Omental fat pad (tissue), 4 donors: Measurements from ENCODE around the gene COL26A1. TPM values are rescaled to one million over a fixed set of nuclear protein-coding genes. Genes with fewer than 3 reads are reported as not detected.
A peak's percentile ranks its signal among the peaks of the same experiment; 100 is the strongest.

ENCODE experiments used
- ATAC-seq: fragments of 150-250 bp; one replicate; pipeline ENCODE4 v1.9.1; 2016; ENCODE audit warnings: mild to moderate bottlenecking, moderate library complexity; ENCODE audit not compliant: low FRiP score
- DNase-seq: peaks from one replicate; pipeline ENCODE4 v3.0.0-alpha.2; 2019; ENCODE audit warnings: low spot score
- CTCF ChIP-seq, 3 donors: fragments of 450-650 bp; IDR thresholded peaks; one replicate each; pipeline ENCODE4 v1.5.1; 2016 to 2017; ENCODE audit warnings: antibody characterized with exemption in 3 of 3, mild to moderate bottlenecking in 3 of 3, moderate library complexity in 2 of 3
- total RNA-seq, 4 donors: library from RNA; depleted of rRNA; stranded (reverse); fragments of >200 nt; gene quantifications; one replicate each; pipeline ENCODE4 v1.1.0, GENCODE V29; 2016

COL26A1 gene
- total RNA-seq, 4 donors from 2014 or later = 0.37 TPM; not detected in 3

DNA sequence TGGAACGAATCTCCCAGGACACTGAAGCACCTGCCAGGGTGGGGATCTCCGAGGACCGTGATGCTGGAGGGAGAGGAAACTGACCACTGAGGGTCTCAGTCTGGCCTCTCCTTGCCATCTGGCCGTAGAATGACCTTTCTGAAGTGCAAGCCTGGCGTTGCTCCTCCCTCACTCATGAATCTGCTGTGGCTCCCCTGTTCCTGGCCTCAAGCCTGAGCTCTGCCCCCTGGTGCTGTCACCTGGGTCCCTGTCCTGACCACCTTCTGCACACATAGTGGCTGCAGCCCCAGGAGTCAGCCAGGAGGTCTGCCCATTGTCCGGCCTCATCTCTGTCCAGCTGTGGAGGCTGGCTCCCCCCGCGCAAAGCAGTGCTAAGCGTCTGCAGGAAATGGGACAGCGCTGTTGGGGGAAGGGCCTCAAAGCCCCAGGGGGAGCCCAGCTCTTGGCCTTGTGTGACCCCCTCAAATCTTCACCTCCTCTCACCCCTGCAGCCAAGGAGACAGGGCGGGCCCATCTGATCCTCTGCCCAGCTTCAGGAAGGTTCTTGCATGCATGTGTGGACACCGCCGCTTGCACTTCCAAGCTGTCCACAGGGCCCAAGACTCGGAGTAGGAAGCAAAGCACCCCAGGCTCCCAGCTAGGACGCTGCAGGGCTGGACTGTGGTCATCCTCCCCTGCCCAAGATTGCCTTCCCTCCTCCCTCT lies 200.7 kb downstream of the COL26A1 start:
- DNase-seq (no peak), ATAC-seq (peak; percentile 24)
- no peak for TF ChIP-seq CTCF (IDR thresholded peaks at IDR 0.05)

GRCh38 chr7:101563943-101564777 lies 201.5 kb downstream of the COL26A1 start:
- ATAC-seq (no peak), DNase-seq (no peak)
- no peak for TF ChIP-seq CTCF (IDR thresholded peaks at IDR 0.05)

DNA sequence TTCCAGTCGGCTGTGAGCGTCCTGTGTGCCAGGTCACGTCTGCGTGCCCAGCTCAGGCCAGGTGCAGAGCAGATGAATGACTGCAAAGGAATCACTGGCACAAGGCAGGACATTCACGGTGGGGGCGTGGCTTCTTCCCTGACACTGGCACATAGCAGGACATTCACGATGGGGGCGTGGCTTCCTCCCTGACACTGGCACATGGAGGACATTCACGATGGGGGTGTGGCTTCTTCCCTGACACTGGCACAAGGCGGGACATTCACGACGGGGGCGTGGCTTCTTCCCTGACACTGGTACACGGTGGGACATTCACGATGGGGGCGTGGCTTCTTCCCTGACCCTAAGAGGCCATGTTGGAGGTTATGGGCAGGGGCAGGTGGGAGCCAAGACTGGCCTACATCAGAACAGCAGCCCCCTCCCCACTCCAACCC lies 202.1 kb downstream of the COL26A1 start:
- TF ChIP-seq CTCF (IDR thresholded peaks at IDR 0.05) = no peak
- DNase-seq (no peak), ATAC-seq (no peak)

DNA sequence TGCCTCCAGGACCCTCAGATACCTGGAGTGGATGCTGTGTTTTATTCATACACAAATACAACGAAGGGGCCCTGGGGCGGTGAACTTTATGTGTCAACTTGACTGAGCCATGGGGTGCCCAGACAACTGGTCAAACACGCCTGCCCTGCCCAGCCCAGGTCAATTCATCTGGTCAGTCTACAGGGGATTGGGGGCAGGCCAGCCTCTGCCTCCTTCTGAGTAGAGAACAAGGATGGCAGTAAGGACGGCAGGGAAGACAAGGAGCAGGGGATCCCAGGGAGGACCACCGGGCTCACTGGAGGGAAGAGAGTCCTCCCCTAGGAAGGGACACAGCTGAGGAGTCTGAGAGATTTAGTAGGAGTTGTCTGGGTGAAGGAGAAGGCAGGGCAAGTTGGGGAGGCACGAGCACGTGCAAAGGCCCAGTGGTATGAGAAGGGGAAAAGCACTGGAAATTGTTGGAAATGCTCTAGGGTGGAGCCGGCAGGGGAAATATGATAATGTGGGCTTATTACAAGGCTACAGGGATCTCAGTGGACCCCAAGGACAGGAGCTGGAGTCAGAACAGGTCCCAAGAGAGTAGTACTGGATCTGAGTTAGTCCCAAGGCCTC lies 203.0 kb downstream of the COL26A1 start:
- no peak for ATAC-seq
- no peak for TF ChIP-seq CTCF (IDR thresholded peaks at IDR 0.05)
- DNase-seq = no peak

DNA sequence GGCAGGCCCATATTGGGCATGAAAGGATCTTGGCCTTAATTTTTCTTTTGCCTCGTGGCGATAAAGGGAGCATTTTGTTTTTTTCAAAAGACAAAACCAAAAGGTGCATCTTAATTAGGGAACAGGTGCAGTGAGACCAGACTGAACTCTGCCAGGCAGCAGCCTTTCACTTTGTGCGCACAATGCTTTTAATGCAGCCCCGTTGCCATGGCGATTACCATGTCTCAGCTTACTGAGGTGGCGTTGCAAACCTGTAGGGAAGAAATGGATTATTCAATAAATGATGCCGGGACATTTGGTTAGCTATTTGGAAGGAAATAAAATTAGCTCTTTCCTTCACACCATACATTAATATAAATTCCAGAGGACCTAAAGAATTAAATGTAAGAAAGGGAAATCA lies 204.6 kb downstream of the COL26A1 start:
- ATAC-seq = no peak
- no peak for DNase-seq
- no peak for TF ChIP-seq CTCF (IDR thresholded peaks at IDR 0.05)

GRCh38 chr7:101572156-101572555 lies 209.5 kb downstream of the COL26A1 start:
- ATAC-seq (no peak), DNase-seq (no peak)
- no peak for TF ChIP-seq CTCF (IDR thresholded peaks at IDR 0.05)
